ENCODE measurements around the gene GPR34.
"Not testable (repeated sequence)": the region's sequence is repeated elsewhere in the genome, so short reads cannot be mapped to it uniquely, and the experiment has no call there.

Gene GPR34, protein sequence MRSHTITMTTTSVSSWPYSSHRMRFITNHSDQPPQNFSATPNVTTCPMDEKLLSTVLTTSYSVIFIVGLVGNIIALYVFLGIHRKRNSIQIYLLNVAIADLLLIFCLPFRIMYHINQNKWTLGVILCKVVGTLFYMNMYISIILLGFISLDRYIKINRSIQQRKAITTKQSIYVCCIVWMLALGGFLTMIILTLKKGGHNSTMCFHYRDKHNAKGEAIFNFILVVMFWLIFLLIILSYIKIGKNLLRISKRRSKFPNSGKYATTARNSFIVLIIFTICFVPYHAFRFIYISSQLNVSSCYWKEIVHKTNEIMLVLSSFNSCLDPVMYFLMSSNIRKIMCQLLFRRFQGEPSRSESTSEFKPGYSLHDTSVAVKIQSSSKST

GRCh38 chrX:41688835-41689234 is at the start of gene GPR34:
TSS of gene GPR34 (plus strand) at chrX:41688973. CDS start at chrX:41695634, 6,661 bp downstream.
- Histone ChIP-seq H3K36me3 (ENCODE audit: control insufficient read depth, insufficient read depth, low read length) (no peaks in the 10 kb centered on the region), H3K9ac (ENCODE audit: low read depth, low read length) (no peak within 1 kb of the TSS), H3K9me3 (ENCODE audit: control insufficient read depth, insufficient read depth, low read length) (no peaks in the 10 kb centered on the region), H3K4me3 (ENCODE audit: low read depth, low read length) (no peak within 1 kb of the TSS), H3K4me1 (ENCODE audit: control insufficient read depth, insufficient read depth, low read length) (no peaks in the 10 kb centered on the region), H3K27me3 (ENCODE audit: control insufficient read depth, insufficient read depth, low read length) (no peaks in the 10 kb centered on the region)

DNA sequence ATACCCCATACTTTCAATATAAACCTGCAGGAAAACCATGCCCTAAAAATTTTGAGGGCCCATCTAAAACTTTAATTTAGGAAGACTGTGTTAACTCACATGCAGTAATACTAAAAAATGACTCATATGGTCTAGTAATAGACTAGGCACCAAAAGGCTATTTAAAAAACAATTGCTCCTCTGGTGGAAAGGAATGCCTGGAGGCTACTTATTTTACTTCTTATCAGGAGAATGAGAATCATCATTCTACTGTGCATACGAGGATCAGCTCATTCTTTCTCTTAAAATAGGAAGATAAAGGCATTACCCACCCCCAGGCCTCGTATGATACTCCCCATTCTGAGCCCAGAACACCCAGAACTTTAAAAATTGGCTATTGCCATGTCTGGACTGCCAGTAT is 42.6 kb upstream of the GPR34 start:
- not testable (repeated sequence) for H3K27me3 ChIP-seq (ENCODE audit: control insufficient read depth, insufficient read depth, low read length); H3K9me3 ChIP-seq (ENCODE audit: control insufficient read depth, insufficient read depth, low read length); H3K36me3 ChIP-seq (ENCODE audit: control insufficient read depth, insufficient read depth, low read length); H3K4me3 ChIP-seq (ENCODE audit: low read depth, low read length); H3K9ac ChIP-seq (ENCODE audit: low read depth, low read length)
- H3K4me1 ChIP-seq (ENCODE audit: control insufficient read depth, insufficient read depth, low read length): peaks cover 13% of the 10 kb centered on the region

DNA sequence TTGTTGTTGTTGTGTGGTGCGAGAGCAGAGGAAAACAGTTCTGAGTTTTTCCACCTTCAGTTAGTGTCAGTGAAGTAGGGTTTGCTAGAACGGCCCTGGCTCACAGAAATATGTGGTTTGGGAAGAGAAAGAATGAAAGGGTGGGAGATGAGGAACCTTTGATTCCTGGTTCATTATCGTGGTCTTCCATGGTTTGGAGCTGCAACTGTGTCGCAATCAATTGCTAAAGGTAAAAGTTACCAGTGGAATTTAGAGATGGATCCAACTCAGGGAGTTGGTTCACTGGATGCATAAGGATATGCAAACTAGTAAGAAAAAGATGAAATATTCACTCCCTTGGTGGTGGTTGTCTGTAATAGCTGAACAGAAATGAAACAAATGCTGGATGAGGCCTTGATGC is 35.6 kb upstream of the GPR34 start:
- Histone ChIP-seq H3K27me3 (ENCODE audit: control insufficient read depth, insufficient read depth, low read length) (no peaks in the 10 kb centered on the region), H3K9me3 (ENCODE audit: control insufficient read depth, insufficient read depth, low read length) (no peaks in the 10 kb centered on the region), H3K36me3 (ENCODE audit: control insufficient read depth, insufficient read depth, low read length) (peaks cover 6% of the 10 kb centered on the region), H3K4me1 (ENCODE audit: control insufficient read depth, insufficient read depth, low read length) (peaks cover 6% of the 10 kb centered on the region), H3K9ac (ENCODE audit: low read depth, low read length) (no peak overlapping the region), H3K4me3 (ENCODE audit: low read depth, low read length) (no peak overlapping the region)

- H3K36me3 ChIP-seq (ENCODE audit: control insufficient read depth, insufficient read depth, low read length): peaks cover 6% of the 10 kb centered on the region
- H3K9me3 ChIP-seq (ENCODE audit: control insufficient read depth, insufficient read depth, low read length): no peaks in the 10 kb centered on the region
- H3K4me3 ChIP-seq (ENCODE audit: low read depth, low read length): no peak overlapping the region
- H3K27me3 ChIP-seq (ENCODE audit: control insufficient read depth, insufficient read depth, low read length): no peaks in the 10 kb centered on the region
- no peak overlapping the region for H3K9ac ChIP-seq (ENCODE audit: low read depth, low read length)
- peaks cover 6% of the 10 kb centered on the region for H3K4me1 ChIP-seq (ENCODE audit: control insufficient read depth, insufficient read depth, low read length)
Measured at GRCh38 chrX:41655101-41655500, 33.7 kb upstream of the GPR34 start.

DNA sequence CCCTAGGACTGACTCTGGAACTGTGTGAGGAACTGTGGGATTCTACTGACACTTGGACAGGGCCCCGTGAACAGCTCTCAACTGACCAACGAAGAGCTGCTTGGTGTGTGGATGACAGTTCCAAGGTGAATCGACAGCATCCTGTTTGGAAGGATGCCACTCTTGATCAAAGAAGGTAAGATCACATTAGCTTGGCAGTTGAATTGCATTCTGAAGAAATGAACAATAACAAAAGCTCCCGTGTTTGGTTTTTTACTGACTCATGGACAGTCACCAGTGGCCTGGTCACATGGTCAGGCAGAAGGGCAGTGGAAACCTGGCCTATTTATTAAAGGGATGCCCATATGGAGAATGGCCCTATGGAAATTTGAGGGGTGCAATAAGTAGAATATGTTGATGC is 33.1 kb upstream of the GPR34 start:
- H3K27me3 ChIP-seq (ENCODE audit: control insufficient read depth, insufficient read depth, low read length): no peaks in the 10 kb centered on the region
- H3K9me3 ChIP-seq (ENCODE audit: control insufficient read depth, insufficient read depth, low read length): no peaks in the 10 kb centered on the region
- peaks cover 6% of the 10 kb centered on the region for H3K36me3 ChIP-seq (ENCODE audit: control insufficient read depth, insufficient read depth, low read length)
- H3K9ac ChIP-seq (ENCODE audit: low read depth, low read length): no peak overlapping the region
- no peak overlapping the region for H3K4me3 ChIP-seq (ENCODE audit: low read depth, low read length)
- peaks cover 4% of the 10 kb centered on the region for H3K4me1 ChIP-seq (ENCODE audit: control insufficient read depth, insufficient read depth, low read length)

- Histone ChIP-seq H3K9me3 (ENCODE audit: control insufficient read depth, insufficient read depth, low read length) (no peaks in the 10 kb centered on the region), H3K36me3 (ENCODE audit: control insufficient read depth, insufficient read depth, low read length) (no peaks in the 10 kb centered on the region), H3K4me3 (ENCODE audit: low read depth, low read length) (no peak overlapping the region), H3K4me1 (ENCODE audit: control insufficient read depth, insufficient read depth, low read length) (no peaks in the 10 kb centered on the region), H3K9ac (ENCODE audit: low read depth, low read length) (no peak overlapping the region), H3K27me3 (ENCODE audit: control insufficient read depth, insufficient read depth, low read length) (no peaks in the 10 kb centered on the region)
Measured at GRCh38 chrX:41661366-41662095, 27.2 kb upstream of the GPR34 start.

GRCh38 chrX:41664375-41664901 is 24.3 kb upstream of the GPR34 start:
- Histone ChIP-seq H3K36me3 (ENCODE audit: control insufficient read depth, insufficient read depth, low read length) (no peaks in the 10 kb centered on the region), H3K9me3 (ENCODE audit: control insufficient read depth, insufficient read depth, low read length) (no peaks in the 10 kb centered on the region), H3K27me3 (ENCODE audit: control insufficient read depth, insufficient read depth, low read length) (no peaks in the 10 kb centered on the region), H3K4me3 (ENCODE audit: low read depth, low read length) (no peak overlapping the region), H3K4me1 (ENCODE audit: control insufficient read depth, insufficient read depth, low read length) (no peaks in the 10 kb centered on the region), H3K9ac (ENCODE audit: low read depth, low read length) (no peak overlapping the region)

DNA sequence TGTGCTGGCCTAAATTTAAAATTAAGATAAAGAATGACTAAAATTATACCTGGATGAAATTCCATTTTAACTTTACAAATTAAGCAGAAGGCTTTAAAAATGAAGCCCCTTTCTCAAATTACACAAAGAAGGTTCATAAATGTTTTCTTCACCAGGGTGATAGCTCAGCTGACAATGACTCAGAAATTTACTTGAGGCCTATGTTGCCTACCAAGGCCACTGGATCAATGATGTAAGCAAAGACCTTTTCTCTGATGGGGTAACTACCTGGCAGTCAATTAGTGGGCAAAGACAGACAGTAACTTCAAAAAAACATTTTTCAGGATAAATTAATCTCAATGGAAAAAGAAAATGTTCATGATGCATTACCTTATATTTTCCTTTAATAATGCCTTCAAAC is 23.9 kb upstream of the GPR34 start:
- no peak overlapping the region for H3K9ac ChIP-seq (ENCODE audit: low read depth, low read length)
- no peak overlapping the region for H3K4me3 ChIP-seq (ENCODE audit: low read depth, low read length)
- H3K36me3 ChIP-seq (ENCODE audit: control insufficient read depth, insufficient read depth, low read length): no peaks in the 10 kb centered on the region
- H3K27me3 ChIP-seq (ENCODE audit: control insufficient read depth, insufficient read depth, low read length): no peaks in the 10 kb centered on the region
- H3K9me3 ChIP-seq (ENCODE audit: control insufficient read depth, insufficient read depth, low read length): no peaks in the 10 kb centered on the region
- no peaks in the 10 kb centered on the region for H3K4me1 ChIP-seq (ENCODE audit: control insufficient read depth, insufficient read depth, low read length)

DNA sequence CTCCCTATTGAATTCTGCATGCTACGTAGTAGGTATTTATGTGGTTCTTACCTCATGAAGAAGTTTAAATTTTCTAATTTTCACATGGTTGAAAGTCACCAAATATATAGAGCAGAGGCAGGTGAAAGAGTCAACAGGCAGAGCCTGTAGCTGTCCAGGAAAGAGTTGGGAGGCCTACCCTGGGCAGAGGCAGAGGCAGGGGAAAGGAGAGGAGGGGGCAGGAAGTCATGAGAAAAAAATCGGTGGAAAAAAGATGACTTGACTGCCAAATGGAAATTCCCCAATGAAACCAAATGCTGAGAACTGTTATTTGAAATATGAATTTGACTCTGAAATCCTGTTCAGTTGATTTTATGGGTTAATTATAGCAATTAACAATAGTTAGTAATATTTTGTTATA is 23.1 kb upstream of the GPR34 start:
- Histone ChIP-seq H3K27me3 (ENCODE audit: control insufficient read depth, insufficient read depth, low read length) (no peaks in the 10 kb centered on the region), H3K9ac (ENCODE audit: low read depth, low read length) (no peak overlapping the region), H3K4me3 (ENCODE audit: low read depth, low read length) (no peak overlapping the region), H3K36me3 (ENCODE audit: control insufficient read depth, insufficient read depth, low read length) (no peaks in the 10 kb centered on the region), H3K4me1 (ENCODE audit: control insufficient read depth, insufficient read depth, low read length) (no peaks in the 10 kb centered on the region), H3K9me3 (ENCODE audit: control insufficient read depth, insufficient read depth, low read length) (no peaks in the 10 kb centered on the region)

- Histone ChIP-seq H3K4me3 (ENCODE audit: low read depth, low read length) (no peak overlapping the region), H3K36me3 (ENCODE audit: control insufficient read depth, insufficient read depth, low read length) (no peaks in the 10 kb centered on the region)
Measured at GRCh38 chrX:41666251-41666650, 22.5 kb upstream of the GPR34 start.

DNA sequence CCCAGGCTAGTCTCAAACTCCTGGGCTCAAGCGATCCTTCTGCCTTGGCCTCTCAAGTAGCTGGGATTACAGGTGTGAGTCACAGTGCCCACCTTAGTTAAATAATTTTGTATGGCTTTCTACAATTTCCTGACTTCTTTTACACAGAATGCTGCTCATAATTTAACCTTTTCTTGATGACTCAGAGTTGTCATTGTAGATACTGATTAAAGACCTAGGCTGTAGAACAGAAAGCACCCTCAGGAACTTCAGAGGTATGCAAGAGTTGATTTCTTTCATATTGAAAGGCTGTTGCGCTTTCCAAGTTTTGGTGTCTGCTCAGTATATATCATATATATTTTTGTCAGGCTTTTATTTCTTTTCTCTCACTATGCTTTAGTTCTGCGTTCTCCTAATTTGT is 21.1 kb upstream of the GPR34 start:
- Histone ChIP-seq H3K27me3 (ENCODE audit: control insufficient read depth, insufficient read depth, low read length) (no peaks in the 10 kb centered on the region), H3K9ac (ENCODE audit: low read depth, low read length) (no peak overlapping the region), H3K4me1 (ENCODE audit: control insufficient read depth, insufficient read depth, low read length) (no peaks in the 10 kb centered on the region), H3K4me3 (ENCODE audit: low read depth, low read length) (no peak overlapping the region), H3K36me3 (ENCODE audit: control insufficient read depth, insufficient read depth, low read length) (no peaks in the 10 kb centered on the region), H3K9me3 (ENCODE audit: control insufficient read depth, insufficient read depth, low read length) (no peaks in the 10 kb centered on the region)

More at GRCh38 chrX:41666251-41666650, 22.5 kb upstream of the GPR34 start:
- H3K9ac ChIP-seq (ENCODE audit: low read depth, low read length): no peak overlapping the region
- H3K4me1 ChIP-seq (ENCODE audit: control insufficient read depth, insufficient read depth, low read length): no peaks in the 10 kb centered on the region
- no peaks in the 10 kb centered on the region for H3K9me3 ChIP-seq (ENCODE audit: control insufficient read depth, insufficient read depth, low read length)
- H3K27me3 ChIP-seq (ENCODE audit: control insufficient read depth, insufficient read depth, low read length): no peaks in the 10 kb centered on the region

- Histone ChIP-seq H3K27me3 (ENCODE audit: control insufficient read depth, insufficient read depth, low read length) (no peaks in the 10 kb centered on the region), H3K36me3 (ENCODE audit: control insufficient read depth, insufficient read depth, low read length) (no peaks in the 10 kb centered on the region), H3K9me3 (ENCODE audit: control insufficient read depth, insufficient read depth, low read length) (no peaks in the 10 kb centered on the region), H3K9ac (ENCODE audit: low read depth, low read length) (no peak overlapping the region), H3K4me3 (ENCODE audit: low read depth, low read length) (no peak overlapping the region), H3K4me1 (ENCODE audit: control insufficient read depth, insufficient read depth, low read length) (no peaks in the 10 kb centered on the region)
Measured at GRCh38 chrX:41670112-41670511, 18.7 kb upstream of the GPR34 start.
